ENCODE results near the gene CXorf58.

DNA sequence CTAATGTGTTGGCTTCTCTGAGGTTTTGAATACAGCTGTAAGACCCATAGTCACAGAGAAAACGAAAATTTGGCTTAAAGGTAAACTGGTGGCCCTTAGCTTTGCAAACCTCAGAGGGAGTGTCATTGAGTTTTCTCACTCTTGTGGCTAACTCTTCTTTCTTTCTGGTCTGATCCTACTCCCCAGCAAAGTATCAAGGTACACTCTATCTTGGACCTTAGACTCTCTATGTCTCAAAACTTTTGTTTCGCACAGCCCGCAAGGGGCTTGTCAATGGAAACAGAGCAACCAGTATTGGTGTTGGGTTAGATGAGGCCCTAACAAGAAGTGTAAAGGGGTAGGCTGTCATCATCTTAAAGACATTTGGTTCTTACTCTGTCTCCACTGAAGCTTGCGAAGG lies 19.9 kb upstream of the CXorf58 start:
- TF ChIP-seq POLR2A (IDR thresholded peaks at IDR 0.05; ENCODE audit: low read depth, low read length): no peak
- no peak for TF ChIP-seq TAF1 (IDR thresholded peaks at IDR 0.05; ENCODE audit: borderline replicate concordance, low read depth, low read length)
- TF ChIP-seq POLR2AphosphoS5 (IDR thresholded peaks at IDR 0.05; ENCODE audit: low read depth, low read length): no peak

Data from GM12892 (cell line).